OCI-LY1 (cell line): ENCODE measurements around the gene SMIM11.
"Not testable (repeated sequence)": the region's sequence is repeated elsewhere in the genome, so short reads cannot be mapped to it uniquely, and the experiment has no call there.

Experiments used
- H2AFZ ChIP-seq: fragments of 200-600 bp; sonication (generic), shearing (Covaris generic); 2 replicates; pipeline ENCODE4 v1.6.0; 2014; ENCODE audit warnings: antibody characterized with exemption, mild to moderate bottlenecking, low read length
- H3F3A ChIP-seq: fragments of 200-600 bp; sonication (generic), shearing (Covaris generic); 2 replicates; pipeline ENCODE4 v1.6.0; 2014; ENCODE audit warnings: mild to moderate bottlenecking, antibody characterized with exemption, low read length, moderate library complexity; ENCODE audit not compliant: insufficient read depth
- H3K27ac ChIP-seq: fragments of 200-600 bp; sonication (generic); 2 replicates; pipeline ENCODE4 v1.5.1; 2014; ENCODE audit warnings: low read length, mixed run types, mild to moderate bottlenecking, low read depth; ENCODE audit not compliant: poor library complexity, severe bottlenecking
- H3K27me3 ChIP-seq: fragments of 200-600 bp; sonication (generic); 2 replicates; pipeline ENCODE4 v1.6.0; 2014; ENCODE audit warnings: antibody characterized with exemption, mild to moderate bottlenecking, low read length, moderate library complexity; ENCODE audit not compliant: insufficient read depth
- H3K36me3 ChIP-seq: fragments of 200-600 bp; sonication (generic); 2 replicates; pipeline ENCODE4 v1.6.1; 2014; ENCODE audit warnings: mild to moderate bottlenecking, antibody characterized with exemption, low read length, moderate library complexity, mixed read lengths; ENCODE audit not compliant: insufficient read depth
- H3K4me1 ChIP-seq: fragments of 200-600 bp; sonication (generic); 2 replicates; pipeline ENCODE4 v1.5.1; 2014; ENCODE audit warnings: mild to moderate bottlenecking, low read length, moderate library complexity; ENCODE audit not compliant: insufficient read depth, severe bottlenecking
- H3K4me2 ChIP-seq: fragments of 200-600 bp; sonication (generic), shearing (Covaris generic); 2 replicates; pipeline ENCODE4 v1.6.1; 2014; ENCODE audit warnings: low read length
- H3K4me3 ChIP-seq: fragments of 200-600 bp; sonication (generic); 2 replicates; pipeline ENCODE4 v1.5.1; 2014; ENCODE audit warnings: low read length, low read depth, mild to moderate bottlenecking, mixed read lengths; ENCODE audit not compliant: poor library complexity, severe bottlenecking
- H3K79me2 ChIP-seq: fragments of 200-600 bp; shearing (Covaris generic); 2 replicates; pipeline ENCODE4 v1.6.1; 2016; ENCODE audit warnings: mixed run types, low read length, mixed read lengths; ENCODE audit not compliant: insufficient read depth
- H3K9ac ChIP-seq: fragments of 200-600 bp; sonication (generic), shearing (Covaris generic); 2 replicates; pipeline ENCODE4 v1.6.1; 2014; ENCODE audit warnings: mild to moderate bottlenecking, low read length, mixed read lengths
- H3K9me2 ChIP-seq: fragments of 200-600 bp; sonication (generic), shearing (Covaris generic); 2 replicates; pipeline ENCODE4 v1.6.1; 2014; ENCODE audit warnings: low read depth, mild to moderate bottlenecking, low read length, mixed read lengths
- H3K9me3 ChIP-seq: fragments of 200-600 bp; shearing (Covaris generic); 2 replicates; pipeline ENCODE4 v1.6.1; 2014; ENCODE audit warnings: low read length, mixed read lengths
- H4K20me1 ChIP-seq: fragments of 200-600 bp; sonication (generic), shearing (Covaris generic); 2 replicates; pipeline ENCODE4 v1.6.0; 2016; ENCODE audit warnings: mild to moderate bottlenecking, low read length; ENCODE audit not compliant: insufficient read depth

The SMIM11 gene

DNA sequence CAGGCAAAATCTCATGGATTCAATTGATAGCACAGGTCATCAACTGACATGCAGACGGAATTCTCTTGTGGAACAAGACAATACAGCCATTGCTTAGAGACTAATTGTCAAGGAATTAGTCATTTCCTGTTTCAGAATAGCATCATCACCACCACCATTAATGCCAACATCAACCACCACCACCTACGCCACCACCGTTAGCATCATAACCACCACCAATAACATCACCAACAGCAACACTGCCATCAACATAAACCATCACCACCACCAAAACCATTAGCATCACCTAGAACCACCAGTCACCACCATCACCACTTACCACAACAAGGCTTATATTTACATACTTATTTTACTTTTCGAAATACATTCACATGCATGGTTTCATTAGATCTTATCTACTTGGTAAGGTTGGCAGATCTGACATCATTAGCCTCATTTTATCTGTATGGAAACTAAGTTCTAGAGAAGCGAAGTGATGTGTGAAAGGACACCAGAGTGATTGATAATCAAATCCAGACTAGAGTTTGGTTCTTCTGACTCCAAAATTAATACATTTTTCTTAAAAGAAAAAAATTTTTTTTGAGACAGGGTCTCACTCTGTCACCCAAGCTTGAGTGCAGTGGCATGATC, 42.3 kb downstream of the SMIM11 start:
- not testable (repeated sequence) for H3K79me2 ChIP-seq, H3K9me3 ChIP-seq, H3K4me2 ChIP-seq, H3F3A ChIP-seq, H3K9ac ChIP-seq, H3K27ac ChIP-seq, H3K4me3 ChIP-seq, H3K27me3 ChIP-seq, H3K4me1 ChIP-seq, H2AFZ ChIP-seq, H3K9me2 ChIP-seq, H4K20me1 ChIP-seq, H3K36me3 ChIP-seq

DNA sequence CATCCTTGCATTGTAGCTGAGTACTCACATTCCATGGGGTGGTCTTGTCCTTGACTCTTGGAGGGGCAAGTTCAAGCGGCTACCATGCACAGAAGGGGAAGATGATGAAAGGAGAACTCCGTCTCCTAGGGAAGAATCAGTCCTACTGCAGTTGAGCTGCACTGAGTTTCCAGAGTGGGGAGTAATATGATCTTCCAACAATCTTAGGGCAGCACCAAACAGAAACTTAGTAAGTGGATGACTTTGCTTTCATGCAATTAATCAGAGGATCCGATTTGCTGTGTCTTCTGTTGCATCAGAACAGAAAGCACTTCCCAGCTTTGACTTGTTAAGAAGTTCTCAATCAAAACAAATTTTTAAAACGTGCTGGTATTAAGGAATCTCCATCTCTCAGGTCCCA, 48.5 kb downstream of the SMIM11 start, which contains the start of gene SMIM34:
SMIM34 (minus strand) TSS at position 147 of the 400 bp plus-strand sequence; CDS start at position 35, 112 bp downstream.
- not testable (repeated sequence) for H3K4me2 ChIP-seq, H3K27ac ChIP-seq, H2AFZ ChIP-seq, H3F3A ChIP-seq, H3K27me3 ChIP-seq, H3K9me2 ChIP-seq, H3K9me3 ChIP-seq, H3K36me3 ChIP-seq, H3K79me2 ChIP-seq, H3K4me3 ChIP-seq, H4K20me1 ChIP-seq, H3K9ac ChIP-seq, H3K4me1 ChIP-seq

DNA sequence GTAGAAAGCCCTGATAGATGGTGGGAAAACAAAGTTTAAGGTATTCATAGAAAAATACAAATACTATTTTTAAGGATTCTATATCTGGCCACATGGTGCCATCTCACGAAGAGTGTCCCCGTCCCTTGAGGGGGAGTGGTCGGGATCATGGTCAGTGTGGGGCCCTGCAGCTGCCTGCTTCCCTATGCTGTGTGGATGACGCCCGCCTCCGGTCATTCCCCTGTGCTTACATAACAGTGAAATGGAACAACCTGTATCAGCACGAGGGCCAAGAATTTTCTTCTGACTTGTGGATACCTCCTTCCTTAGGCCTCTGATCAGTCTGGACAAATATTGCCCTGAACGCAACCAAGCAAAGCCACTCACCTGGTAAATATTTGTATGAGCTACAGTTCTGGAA, 52.0 kb downstream of the SMIM11 start:
- not testable (repeated sequence) for H3F3A ChIP-seq, H3K36me3 ChIP-seq, H3K4me2 ChIP-seq, H2AFZ ChIP-seq, H3K9me3 ChIP-seq, H3K4me3 ChIP-seq, H4K20me1 ChIP-seq, H3K9ac ChIP-seq, H3K27ac ChIP-seq, H3K9me2 ChIP-seq, H3K27me3 ChIP-seq, H3K79me2 ChIP-seq, H3K4me1 ChIP-seq

DNA sequence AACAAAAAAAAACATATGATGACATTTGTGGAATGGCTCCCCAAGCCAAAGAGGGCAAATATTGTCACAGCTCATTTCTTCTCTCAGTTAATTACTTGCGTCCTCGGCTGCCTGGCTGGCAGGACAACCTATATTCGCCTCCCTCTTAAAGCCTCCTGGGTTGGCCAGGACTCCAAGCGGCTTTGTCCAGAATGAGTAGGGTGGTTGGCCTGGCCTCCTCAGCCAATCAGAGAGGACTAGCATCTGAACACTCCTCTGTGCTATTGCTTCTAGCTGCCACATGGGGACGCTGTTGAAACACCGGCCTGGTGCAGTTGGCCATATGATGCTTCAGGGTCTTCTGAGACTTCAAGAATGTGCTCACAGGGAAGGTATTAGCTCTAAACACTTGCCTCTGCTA, 53.1 kb downstream of the SMIM11 start:
- not testable (repeated sequence) for H3K9me3 ChIP-seq, H3K27me3 ChIP-seq, H3K9me2 ChIP-seq, H2AFZ ChIP-seq, H3K4me2 ChIP-seq, H3K36me3 ChIP-seq, H3K4me3 ChIP-seq, H3K27ac ChIP-seq, H3K9ac ChIP-seq, H4K20me1 ChIP-seq, H3K4me1 ChIP-seq, H3F3A ChIP-seq, H3K79me2 ChIP-seq

DNA sequence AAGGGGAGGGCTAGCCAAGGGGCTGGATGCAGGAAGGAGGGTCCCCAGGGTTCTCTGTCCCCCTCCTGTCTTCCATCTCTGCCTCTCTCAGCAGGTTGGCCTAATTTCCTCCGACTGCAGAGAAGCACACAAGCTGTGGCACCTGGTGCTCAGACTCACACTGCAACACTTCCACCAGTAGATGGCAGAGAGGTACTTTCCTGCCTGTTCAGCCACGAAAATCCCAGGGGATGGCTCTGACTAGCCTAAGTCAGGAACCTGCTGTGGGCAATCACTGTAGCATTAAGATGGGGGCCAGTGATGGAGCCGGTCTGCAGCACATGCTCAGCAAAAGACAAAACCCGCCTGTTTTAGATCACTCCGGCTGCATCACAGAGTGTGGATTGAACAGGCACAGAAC, 54.4 kb downstream of the SMIM11 start:
- not testable (repeated sequence) for H3K4me2 ChIP-seq, H3K27me3 ChIP-seq, H4K20me1 ChIP-seq, H3K4me3 ChIP-seq, H3K9ac ChIP-seq, H3K36me3 ChIP-seq, H3K79me2 ChIP-seq, H3K4me1 ChIP-seq, H3K9me2 ChIP-seq, H3K9me3 ChIP-seq, H3K27ac ChIP-seq, H3F3A ChIP-seq, H2AFZ ChIP-seq
